NCI-H1048 (cell line): ENCODE measurements around the gene NKPD1.

Experiments used
- DNase-seq: peaks from one replicate; lab custom pipeline; 2025; lab: John Stamatoyannopoulos, UW

NKPD1 gene

GRCh38 chr19:45153339-45154063, 7.3 kb downstream of the NKPD1 start:
- no peak for DNase-seq

GRCh38 chr19:45152504-45153338, 8.1 kb downstream of the NKPD1 start:
- no peak for DNase-seq

DNA sequence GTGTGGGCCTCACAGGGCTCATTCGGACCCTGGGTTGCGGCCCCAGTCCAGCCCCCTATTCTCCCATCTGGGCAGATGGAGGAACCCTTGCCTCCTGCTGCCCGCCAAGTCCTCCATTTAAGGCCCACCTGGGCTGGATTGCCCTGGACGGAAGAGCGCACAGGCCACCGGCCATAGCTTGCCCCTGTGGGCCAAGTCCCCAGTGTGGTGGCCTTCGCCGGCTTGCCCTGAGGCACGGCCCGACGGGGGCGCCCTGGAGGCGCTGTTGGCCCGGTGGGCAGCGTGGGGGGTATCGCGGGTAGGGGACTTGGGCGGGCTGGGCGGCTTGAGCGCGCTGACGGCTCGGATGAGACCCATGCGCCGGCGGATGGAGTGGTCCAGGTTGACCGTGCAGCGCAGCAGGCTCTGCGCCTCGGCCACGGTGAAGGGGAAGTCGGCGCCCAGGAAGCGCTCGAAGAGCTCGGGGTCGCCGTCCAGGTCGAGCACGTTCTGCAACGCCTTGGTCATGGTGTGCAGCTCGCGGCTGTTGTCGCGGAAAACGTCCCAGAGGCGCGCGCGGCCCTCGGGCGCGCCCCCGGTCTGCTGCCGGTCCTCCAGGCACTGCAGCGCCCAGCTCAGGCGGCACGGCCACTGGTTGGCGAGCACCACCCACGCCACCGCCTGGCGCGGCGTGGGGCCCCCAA, 8.8 kb downstream of the NKPD1 start:
- no peak for DNase-seq

DNA sequence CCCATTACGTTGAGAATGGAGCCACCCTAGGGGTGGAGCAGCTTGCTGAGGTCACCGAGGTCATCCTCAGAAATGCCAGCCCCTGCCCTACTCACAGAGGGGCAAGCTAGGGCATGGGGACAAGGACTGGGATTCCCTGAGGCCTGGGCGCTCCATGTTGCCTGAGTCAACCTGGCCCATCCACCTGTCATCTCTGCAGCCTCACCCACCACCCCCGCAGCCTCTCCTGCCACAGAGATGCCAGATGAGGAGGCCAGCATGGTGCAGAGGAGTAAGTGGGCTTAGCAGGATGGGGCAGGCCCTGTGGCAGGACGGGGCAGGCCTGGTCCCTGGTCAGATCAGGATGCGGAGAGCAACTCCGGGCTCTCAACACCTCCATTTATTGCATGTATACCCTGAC, 9.5 kb downstream of the NKPD1 start:
- DNase-seq, result no peak

DNA sequence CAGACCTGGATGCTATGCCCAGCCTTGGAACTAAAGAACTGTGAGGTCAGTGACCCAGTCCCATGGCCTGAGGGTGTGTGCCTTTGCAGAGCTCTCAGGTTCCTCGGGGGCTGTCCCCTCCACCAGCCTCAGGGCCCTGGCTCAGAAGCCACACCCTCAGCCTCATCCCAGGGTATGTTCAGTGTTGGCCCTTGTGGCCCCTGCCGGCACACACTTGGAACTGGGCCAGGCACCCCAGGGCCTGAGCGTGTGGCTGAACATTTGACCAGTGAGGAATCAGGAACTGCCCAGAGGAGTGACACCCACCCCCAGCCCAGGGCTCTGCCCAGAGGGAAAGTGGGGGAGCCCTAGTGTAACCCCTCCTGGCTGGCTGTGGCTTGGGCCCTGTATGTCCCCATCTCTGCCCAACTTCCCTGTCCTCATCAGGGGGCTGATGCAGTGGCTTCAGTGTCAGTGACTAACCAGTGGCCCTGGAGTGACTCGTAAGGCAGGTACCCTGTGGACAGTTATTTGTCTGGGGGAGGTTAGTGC, 10.0 kb downstream of the NKPD1 start:
- no peak for DNase-seq

DNA sequence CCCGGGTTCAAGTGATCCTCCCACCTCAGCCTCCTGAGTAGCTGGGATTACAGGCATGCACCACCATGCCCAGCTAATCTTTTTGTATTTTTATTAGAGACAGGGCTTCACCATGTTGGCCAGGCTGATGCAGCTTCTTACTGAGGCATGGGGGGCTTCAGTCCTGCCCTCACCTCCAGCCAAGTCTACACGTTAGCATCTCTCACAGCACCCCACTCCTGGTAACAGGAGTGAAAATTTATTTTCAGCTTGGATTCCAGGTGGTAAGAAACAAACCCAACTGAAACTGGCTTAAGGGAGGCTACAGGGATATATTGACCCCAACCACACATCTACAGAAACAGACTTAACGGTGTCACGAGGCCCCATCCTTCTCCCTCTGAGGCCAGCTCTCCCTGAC, 10.6 kb downstream of the NKPD1 start:
- DNase-seq, result no peak

DNA sequence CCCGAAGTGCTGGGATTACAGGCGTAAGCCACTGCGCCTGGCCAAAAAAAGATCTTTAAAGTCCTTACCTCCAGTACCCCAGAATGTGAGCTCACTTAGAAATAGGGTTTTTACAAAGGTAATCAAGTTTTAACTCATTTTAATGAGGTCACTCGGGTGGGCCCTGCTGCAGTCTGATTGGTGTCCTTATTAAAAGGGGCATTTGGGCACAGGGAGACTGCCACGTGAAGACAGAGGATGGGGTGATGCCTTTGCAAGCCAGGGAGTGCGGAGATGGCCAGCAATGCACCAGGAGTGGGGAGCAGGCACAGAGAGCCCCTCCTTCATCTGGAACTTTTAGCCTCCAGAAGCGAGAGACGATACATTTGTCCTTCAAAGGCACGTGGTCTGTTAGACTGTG, 11.7 kb downstream of the NKPD1 start:
- DNase-seq, result no peak

GRCh38 chr19:45147835-45148676, 12.7 kb downstream of the NKPD1 start:
- DNase-seq, result no peak

- DNase-seq, result no peak
Measured at GRCh38 chr19:45146741-45147205, 14.0 kb downstream of the NKPD1 start.

- no peak for DNase-seq
Measured at GRCh38 chr19:45146251-45146650, 14.5 kb downstream of the NKPD1 start.

- no peak for DNase-seq
Measured at GRCh38 chr19:45145270-45146189, 15.3 kb downstream of the NKPD1 start.

- no peak for DNase-seq
Measured at GRCh38 chr19:45144431-45145269, 16.1 kb downstream of the NKPD1 start.

GRCh38 chr19:45142726-45143110, 18.1 kb downstream of the NKPD1 start:
- no peak for DNase-seq

GRCh38 chr19:45142016-45142725, 18.6 kb downstream of the NKPD1 start:
- no peak for DNase-seq

- no peak for DNase-seq
Measured at GRCh38 chr19:45141203-45141900, 19.4 kb downstream of the NKPD1 start.

DNA sequence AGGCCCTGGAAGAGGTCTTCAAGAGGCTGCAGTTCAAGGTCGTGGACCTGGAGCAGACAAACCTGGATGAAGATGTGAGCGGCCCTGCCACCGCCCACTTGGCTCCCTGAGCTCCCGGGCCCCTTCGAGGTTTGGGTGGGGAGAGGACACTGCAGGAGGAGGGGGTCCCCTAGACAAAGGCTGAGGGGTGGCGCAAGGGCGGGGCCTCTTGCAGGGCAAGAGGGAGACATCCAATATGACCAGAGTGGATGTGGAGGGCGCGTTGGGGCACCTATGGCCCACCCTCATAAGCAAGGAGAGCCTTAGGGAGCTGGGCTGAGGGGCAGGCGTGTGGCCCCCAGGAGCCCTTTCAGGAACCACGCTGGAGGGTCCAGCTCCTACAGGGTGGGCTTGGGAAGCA, 20.2 kb downstream of the NKPD1 start:
- DNase-seq, result no peak

DNA sequence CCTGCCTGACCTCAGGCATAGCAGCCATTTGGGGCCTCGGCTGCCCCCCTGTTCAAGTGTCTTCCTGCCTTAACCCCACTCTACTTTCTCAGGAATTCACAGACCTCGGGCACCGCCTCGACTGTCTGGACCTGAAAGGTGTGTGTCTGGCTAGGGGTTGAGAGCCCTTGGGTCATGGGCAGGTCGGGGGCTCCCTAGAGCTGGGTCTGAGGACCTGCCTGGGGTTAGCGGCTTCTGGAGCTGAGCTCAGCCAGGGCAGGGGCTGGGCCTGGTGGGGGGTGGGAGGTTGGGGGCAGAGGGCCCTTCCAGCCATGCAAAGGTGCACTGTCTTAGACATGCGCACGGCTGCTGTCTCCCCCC, 20.7 kb downstream of the NKPD1 start:
- no peak for DNase-seq
